GM19193 (cell line): Measurements from ENCODE around the gene ZDHHC1.

ENCODE experiments used
- POLR2A ChIP-seq: IDR thresholded peaks from 4 replicates; pipeline ENCODE4 v1.6.1; 2011; ENCODE audit not compliant: insufficient read depth, insufficient read length; ENCODE audit errors: extremely low read depth

The ZDHHC1 gene

DNA sequence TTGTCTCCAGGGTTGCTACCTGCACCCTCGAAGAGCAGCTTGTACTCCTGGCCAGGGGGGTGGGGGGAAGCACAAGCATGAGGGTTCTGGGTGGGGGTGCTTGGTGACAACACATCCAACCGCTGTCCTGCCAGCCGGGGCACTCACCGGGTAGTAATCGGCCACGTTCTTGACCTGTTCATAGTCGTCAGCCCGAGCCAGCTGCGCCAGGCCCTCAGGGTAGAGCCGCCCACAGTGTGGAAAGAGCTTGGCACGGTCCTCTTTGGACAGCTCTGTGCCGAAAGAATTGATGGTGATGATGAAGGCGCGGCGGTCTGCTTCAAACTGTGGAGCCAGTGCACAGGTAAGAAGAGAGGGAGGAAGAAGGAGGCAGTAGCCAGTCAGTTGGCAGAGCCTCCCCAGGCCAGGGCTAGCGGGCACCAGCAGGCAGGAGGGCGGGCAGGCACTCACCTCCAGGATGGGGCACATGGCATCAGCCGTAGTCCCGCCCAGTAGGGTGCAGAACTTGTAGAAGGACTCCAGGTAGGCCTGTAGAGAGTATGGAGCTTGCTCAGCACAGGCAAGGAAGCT, 22.6 kb upstream of the ZDHHC1 start:
- TF ChIP-seq POLR2A, result no peak

DNA sequence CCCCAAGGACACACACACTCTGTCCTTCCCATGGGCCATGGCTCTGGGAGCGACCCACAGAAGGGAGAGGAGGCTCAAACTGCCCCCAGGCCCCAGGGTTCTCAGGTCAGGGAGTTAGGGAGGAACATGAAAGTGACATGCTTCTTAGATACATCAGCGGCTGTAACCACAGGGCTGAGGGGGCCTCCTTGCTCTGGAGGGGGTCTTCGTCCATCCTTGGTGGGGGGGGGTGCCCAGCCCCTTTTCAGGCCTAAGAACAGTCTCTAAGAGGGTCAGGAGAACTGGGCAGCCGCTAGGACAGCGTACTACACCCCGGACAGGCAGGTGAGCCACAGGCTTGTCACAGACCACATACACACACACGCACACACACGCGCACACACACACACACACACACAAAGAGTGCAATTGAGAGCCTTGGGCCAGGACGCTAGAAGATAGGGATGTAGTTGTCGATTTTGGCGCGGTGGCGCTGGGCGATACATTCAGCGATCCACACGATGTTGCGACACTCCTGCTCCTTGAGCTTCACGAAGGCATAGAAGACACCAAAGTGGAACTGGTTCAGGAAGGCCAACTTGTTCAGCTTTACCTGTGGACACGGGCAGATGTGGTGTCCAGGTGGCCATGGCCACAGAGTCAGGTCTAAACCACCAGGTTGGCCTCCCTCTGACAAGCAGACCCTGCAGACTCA, 22.0 kb upstream of the ZDHHC1 start:
- no peak for TF ChIP-seq POLR2A

DNA sequence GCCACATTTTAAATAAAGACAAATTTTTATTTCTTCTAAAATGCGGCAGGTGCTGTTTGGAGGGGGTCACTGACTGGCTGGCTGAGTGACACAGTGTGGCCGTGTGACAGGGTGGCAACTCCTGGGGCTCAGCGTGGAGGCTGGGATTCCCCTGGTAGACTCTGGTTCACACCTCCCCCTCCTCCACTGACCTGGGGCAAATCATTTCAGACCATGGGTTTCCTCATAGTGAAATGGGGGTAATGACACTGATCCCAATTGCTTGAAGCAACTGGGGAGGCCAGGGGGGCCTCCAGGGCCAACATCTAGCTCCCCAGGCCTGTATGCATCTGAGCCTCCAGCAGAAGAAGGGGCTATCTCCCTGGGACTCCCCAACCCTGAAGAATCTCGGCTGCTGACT, 21.2 kb upstream of the ZDHHC1 start:
- TF ChIP-seq POLR2A, result no peak

DNA sequence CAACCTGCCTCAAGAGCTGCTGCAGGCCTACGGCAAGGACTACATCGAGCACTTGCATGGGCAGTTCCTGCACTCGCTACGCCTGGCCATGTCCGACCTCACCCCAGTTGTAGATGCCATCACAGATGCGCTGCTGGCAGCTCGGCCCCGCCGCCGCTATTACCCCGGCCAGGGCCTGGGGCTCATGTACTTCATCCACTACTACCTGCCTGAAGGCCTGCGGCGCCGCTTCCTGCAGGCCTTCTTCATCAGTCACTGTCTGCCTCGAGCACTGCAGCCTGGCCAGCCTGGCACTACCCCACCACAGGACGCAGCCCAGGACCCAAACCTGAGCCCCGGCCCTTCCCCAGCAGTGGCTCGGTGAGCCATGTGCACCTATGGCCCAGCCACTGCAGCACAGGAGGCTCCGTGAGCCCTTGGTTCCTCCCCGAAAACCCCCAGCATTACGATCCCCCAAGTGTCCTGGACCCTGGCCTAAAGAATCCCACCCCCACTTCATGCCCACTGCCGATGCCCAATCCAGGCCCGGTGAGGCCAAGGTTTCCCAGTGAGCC, 20.4 kb upstream of the ZDHHC1 start:
- TF ChIP-seq POLR2A, result no peak

DNA sequence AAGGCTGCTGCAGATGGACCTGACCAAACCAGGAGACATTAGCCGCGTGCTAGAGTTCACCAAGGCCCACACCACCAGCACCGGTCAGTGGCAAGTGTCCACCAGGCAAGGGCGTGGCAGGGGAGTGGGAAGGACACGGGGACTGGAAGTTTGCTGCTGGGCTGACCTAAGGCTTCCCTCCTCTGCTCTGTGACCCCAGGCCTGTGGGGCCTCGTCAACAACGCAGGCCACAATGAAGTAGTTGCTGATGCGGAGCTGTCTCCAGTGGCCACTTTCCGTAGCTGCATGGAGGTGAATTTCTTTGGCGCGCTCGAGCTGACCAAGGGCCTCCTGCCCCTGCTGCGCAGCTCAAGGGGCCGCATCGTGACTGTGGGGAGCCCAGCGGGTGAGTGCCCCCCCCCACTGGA, 19.5 kb upstream of the ZDHHC1 start:
- TF ChIP-seq POLR2A, result no peak

DNA sequence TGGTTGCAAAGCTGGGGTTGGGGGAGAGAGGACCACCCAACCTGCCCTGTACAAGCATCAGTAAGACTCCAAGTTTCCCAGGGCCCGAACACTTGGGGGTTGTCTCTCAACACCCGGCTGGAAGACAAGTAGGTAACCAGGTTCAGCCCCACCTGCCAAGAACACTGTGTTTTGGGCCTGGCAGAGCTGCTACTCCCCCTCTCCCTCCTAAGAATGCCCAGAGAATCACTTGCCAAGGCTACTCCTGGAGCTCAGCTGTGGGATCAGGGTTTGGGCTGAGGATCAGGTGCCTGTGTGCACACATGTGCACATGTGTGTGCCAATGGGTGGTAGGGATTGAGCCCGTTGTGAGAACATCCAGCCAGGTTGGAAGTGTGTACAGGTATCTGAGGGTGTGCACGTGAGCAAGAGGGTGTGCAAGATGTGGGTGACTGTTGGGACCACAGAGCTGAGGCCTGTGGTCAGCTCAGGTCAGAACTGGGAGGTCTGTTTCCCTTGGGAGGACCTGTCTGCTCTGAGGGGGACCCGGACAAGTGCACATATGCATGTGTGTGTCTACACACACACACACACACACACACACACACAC, 16.9 kb upstream of the ZDHHC1 start:
- TF ChIP-seq POLR2A, result no peak

DNA sequence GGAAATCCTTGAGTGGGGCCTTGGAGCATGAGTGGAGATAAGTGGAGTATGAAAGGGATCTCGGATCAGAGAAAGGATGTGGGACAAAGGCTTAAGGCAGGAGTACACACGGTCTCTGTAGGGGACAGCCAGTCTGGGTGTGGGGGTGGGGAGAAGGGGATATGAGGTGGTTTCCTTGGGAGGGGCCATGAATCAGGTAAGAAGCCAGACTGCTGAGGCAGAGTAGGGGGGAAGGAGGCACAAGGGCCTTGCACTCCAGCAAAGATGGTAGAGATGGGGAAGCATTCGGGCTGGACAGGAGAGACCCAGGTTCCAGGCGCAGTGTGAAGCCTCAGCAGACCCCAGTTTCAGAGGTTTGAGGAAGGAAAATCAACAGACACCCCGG, 16.2 kb upstream of the ZDHHC1 start:
- TF ChIP-seq POLR2A, result no peak

DNA sequence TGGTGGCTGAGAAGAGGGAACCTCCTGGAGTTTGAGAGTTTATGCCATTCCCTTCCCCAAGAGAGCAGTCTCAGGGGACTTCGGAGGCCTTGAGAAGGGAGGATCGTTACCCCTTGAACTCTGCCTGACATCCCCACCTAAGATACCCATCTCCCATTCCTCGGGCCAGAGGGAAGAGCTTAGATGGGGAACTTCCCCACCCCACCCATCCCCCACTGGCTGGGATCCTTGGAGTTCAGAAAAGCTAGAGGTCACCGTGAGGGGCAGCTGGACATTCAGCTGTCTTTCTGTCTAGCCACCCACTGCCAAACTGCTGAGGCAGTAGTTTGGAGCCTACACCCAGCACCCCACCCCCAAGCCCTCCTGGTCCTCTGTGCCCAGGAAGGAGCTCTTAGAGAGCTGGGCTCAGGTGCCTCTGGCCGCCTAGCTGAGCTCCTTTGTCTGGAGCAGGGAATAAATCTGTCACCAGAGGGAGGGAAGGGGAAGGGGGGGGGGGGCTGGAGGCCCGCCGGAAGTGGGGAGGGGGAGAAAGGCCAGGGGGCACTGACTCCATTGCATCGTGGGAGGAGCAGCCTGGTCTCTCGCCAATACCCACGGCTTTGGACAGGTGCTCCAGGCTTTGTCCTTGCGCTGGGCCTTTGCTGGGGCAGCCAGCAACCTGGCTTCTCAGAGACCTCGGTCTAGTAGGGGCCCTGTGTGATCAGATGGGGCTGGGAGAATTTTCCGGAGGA, 15.7 kb upstream of the ZDHHC1 start:
- no peak for TF ChIP-seq POLR2A

DNA sequence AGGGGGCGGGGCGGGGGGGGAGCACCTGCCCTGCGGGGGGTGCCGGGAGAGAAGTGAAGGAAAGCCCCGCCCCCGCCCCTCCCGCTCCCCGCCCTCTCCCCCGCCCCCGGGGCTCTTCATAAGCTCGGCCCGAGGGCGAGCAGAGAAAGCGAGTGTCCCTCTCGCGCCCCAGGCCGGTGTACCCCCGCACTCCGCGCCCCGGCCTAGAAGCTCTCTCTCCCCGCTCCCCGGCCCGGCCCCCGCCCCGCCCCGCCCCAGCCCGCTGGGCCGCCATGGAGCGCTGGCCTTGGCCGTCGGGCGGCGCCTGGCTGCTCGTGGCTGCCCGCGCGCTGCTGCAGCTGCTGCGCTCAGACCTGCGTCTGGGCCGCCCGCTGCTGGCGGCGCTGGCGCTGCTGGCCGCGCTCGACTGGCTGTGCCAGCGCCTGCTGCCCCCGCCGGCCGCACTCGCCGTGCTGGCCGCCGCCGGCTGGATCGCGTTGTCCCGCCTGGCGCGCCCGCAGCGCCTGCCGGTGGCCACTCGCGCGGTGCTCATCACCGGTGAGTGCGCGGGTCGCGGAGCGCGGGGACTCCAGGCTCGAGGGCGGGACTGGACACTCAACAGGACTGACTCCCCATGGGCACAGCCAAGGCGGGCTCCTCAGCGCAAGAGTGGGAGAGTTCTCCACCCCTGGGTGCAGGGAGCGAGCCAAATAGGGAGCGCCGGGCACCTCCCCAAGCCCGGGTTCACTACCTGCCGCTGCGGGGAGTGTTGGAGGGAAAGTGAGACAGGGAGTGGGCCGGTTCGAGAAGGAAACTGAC, 14.9 kb upstream of the ZDHHC1 start, which contains the start of gene HSD11B2:
TSS of gene HSD11B2 (plus strand) at position 145 of the 798 bp plus-strand sequence. CDS start at position 273, 128 bp downstream.
- no peak for TF ChIP-seq POLR2A

DNA sequence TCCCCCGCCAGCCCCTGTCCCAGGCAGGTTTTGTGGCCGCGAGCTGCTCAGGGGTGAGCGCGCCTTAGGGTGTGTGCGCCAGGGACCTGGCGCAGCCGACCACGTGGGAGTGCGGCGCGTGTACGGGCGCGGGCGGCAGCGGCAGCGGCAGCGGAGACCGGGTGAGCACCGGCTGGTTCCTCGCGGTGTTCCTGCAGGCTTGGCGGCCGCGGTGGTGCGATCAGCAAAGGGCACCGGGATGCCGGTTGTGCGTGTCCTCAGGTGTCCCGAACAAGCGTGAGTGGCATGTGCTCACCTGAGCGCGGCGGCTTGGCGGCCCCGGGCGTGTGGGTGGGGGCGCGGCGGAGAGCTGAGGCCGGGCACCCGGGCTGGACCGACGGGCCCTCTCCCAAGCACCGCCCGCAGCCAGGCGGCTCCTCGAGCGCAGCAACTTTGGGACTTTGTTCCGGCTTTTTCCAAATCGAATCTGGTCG, 14.3 kb upstream of the ZDHHC1 start:
- no peak for TF ChIP-seq POLR2A

DNA sequence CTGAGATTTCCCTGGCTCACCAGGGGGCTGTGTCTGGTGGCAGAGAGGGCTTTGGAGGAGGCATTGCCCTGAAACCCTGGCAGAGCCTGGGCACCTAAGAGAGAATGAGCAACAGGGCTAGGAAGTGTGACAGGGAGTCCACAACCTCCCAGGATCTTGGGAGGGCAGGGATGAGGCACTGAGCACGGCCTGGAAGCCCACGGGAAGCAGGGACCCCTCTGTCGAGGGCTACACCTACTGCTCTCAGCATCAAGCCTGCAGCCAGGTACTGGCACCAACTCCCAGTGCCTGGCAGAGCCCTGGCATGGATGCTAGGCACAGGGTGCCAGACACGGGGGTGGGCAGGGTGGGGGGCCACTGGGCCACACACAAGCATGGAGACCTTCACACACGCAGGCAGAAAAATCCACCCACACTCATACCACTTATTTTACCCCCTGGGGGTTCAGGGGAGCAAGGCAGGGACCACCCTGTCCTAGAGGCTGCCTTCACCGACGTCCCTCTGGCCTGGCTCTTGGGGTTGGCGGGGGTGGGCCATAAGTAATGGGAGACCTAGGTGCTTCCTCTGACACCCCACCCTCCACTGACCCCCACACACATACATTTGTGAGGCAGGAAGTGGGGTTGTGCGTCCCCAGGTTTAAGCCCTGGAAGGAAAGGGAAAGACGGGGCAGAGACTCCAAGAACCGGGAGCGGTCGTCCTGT, 13.7 kb upstream of the ZDHHC1 start:
- TF ChIP-seq POLR2A, result no peak

DNA sequence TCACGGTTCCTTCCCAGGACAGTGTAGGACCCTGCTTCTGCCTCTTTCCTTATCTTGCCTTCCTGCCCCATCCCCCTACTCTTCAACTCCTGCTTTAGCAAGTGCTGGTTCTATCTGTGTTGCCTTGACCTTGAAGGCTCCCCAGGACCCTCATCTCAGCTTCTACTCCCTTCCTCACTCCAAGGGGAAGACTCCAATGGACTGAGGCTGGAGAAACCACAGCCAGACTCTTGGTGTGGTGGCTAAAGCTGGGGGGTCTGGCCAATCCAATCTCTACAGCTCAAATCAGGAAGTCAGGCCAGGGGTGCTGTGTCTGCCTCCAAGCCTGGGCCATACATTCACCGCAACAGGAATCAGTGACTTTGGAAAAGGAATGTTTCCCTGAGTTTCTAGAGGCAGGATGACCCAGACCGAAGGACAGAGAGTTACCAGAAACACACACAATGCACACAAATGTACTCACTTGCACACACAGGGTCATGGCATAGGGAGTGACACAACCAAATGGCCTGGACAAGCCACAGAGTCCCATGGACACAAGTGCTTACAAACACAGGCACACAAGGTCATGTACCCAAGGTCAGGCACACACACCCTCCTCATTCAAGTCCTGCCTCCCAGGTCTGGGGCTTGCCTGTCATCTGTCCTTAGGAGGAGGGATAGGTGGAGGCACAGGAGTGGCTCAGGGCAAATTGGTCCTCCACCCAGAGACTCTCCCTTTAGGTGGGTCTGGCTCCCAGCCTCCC, 12.9 kb upstream of the ZDHHC1 start:
- TF ChIP-seq POLR2A, result no peak

DNA sequence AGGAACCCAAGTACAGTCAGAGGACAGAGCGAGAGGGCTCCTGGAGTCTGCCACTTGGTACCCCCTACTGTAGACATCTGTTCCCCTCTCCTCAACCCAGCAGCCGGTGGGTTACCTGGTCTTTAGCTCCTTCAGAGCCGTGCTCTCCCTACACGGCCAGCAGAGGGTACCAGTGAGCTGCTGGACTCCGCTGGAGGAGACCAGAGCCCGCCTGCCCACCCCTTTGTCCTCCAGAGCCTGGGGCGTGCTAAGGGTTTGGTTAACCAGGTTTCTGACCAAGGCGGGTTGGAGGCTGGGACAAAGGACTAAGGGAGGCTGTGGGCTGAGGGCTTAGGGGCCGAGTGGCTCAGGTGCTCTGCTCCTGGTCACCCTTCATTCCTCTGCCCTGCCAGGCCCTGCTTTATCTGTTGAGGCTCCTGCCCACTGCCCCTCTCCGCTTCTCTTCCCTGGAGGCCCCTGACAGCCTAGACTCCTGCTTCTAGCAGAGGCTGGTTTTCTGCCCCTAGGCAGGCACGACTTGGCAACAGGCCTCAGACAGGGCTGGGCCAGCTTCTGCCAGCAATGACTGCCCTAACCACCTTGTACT, 12.0 kb upstream of the ZDHHC1 start:
- no peak for TF ChIP-seq POLR2A
